Measurements from ENCODE around the gene UBALD2.
"Not testable (repeated sequence)": the region's sequence is repeated elsewhere in the genome, so short reads cannot be mapped to it uniquely, and the experiment has no call there.

Gene UBALD2

DNA sequence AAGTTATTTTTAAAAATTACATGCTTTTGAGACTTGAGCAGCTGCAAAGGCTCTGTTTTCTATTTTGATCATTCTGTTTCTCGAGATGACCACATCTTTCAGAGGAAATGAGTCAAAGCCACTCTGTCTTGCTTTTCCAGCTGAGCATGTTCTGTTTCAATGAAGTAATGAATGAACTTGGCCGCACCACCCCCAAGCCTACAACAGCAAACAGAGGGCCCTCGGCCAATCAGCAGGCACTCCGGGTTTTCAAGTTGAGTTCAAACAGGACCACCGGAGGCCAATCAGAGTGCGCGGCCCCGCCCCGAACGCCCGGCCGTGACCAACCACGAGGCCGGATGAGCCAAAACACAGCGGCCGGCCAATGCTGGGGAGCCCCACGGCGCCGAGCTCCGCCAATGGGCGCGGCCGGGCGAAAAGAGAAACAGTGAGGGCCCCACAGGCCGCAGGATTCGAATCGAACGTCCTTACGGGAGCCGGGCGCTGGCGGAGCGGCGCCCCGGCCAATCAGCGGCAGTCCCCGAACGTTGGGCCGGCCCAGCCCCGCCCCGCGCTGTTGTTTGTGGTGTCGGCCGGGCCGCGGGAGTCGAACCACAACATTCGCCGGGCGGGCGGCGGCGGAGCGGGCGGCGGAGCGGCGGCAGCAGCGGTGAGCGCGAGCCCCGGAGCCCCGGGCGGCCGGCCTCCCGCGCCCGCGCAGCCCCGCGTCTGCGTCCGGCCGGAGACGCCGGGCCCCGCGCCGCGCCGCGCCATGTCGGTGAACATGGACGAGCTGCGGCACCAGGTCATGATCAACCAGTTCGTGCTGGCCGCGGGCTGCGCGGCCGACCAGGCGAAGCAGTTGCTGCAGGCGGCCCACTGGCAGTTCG lies at the start of gene UBALD2:
Gene UBALD2 (plus strand): TSS at position 594 of the 869 bp plus-strand sequence. CDS start 158 bp downstream, at position 752.
- peak; percentile 92 for FAIRE-seq

DNA sequence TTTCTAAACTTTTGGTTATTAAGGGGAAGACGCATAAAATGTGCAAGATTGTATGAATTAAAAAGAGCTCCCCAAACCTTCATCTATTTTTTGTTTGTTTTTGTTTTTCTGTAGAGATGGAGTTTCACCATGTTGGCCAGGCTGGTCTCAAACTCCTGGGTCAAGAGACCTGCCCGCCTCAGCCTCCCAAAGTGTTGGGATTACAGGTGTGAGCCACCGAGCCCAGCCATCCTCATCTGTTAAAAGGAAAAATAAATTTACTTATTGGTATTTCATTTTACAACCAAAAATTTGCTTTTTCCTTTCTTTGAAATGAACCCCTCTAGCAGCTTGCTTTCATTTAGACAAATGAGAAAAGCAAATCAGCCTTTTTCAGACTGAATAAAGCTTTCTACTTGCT lies 48.1 kb upstream of the UBALD2 start:
- no peak for FAIRE-seq

DNA sequence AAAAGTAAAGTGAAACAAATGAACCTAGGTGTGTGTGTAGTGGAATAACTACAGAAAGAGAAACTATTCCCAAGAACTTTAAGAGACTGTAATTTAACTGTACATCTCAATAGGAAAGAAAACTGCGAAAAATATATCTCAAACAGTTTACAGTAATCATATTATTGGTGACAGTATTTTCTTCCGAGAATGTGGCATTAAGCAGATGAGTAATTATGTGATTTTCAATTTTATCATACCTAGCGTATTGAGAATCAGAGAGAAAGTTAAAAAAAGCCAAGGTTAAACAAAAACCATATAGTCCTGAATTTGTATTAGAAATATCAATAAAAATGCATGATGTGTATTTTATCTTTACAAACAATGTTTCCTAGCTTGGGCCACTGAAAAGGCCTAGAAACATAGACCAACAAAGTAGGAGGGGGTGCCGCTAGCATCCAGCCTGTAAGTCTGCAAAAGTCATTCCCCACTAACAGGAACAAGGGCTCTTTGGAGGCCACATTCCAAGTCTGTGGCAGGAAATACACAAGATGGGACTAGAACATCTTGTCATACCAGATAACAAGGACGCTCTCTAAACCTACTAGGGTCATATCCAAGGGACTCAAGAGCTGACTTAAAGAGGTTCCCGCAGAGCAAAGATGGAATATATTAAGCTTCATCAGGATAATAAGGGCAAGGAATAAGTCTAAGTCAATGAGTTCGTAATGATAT lies 45.3 kb upstream of the UBALD2 start:
- no peak for FAIRE-seq

DNA sequence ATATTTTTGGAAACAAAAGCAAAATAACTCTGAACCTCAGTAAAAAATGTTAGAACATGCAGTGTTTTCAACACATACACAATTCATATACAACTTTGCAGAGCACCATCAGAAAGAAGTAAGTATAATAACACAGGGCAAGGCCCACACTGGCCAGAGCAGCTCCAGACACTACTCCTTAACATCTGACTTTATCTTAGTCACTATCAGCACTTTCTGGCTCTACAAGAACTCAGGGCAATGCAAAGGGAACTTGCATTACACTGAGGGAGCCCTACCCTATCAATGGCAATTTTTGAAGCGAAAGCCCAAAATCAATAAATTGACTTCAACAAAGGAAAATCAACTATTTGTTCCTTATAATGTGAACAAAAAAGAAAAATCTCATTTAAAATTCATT lies 41.3 kb upstream of the UBALD2 start:
- no peak for FAIRE-seq

DNA sequence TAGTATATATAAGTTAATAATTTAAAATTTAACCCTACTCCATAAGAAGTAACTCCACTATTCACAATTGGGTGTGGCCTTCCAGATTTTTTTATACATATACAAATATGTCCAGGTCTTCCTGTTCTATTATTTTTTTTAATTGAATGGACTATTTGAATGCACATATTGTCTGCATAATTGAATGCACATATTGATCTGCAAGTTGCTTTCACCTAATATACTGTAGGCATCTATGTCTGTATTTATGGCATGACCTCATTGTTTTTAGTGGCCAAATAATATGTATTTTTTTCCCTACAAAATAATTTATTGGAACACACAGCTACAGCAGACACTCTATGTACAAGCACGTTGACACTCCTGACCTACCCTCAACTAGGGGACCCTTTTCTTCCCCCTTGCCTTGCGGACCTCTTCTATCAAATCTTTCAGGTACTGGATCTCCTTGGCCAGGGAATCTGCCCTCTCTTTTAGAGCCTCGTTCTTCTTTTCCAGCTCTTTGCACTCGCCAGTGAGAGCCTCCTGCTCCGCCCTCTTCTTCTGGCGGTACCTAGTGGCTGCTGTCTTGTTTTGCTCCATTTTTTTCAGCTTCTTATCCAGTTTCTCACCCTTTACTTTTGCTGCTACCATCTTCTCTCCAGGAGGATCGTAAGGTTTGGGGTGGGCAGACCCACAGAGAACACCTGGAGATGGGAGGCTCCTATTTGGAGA lies 39.6 kb upstream of the UBALD2 start:
- not testable (repeated sequence) for FAIRE-seq

DNA sequence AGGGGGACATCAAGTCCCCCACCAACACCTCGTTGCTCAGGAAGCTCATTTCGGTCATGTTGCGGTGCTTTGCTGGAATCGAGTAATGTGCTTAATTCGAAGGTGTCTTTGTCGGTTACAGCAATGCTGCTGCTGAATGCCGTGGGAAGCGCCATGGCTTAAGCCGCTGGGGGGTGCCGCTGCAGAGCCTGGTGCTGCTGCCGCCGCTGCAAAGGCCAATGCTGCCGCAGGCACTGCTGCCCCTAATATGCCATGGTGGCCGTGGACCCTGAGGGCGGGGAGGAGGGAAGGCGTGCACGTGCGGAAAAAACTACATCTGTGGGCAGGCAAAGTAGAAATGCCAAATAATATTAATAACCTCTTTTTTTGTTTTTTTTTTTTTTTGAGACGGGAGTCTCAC lies 38.4 kb upstream of the UBALD2 start:
- not testable (repeated sequence) for FAIRE-seq

DNA sequence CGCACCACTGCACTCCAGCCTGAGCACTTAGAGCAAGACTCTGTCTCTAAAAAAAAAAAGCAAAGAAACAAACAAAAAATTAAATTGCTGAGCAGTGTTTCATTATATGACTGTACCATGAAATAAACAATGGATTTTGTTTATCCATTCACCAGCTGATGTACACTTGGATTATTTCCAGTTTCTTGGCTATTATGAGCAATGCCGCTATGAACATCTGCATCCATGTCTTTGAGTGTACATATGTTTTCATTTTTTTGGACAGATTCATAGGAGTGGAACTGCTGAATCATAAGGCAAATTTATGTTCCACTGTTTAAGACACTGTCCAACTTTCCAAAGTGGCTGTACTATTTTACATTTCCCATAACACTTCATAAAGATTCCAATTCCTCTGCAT lies 32.8 kb upstream of the UBALD2 start:
- no peak for FAIRE-seq

DNA sequence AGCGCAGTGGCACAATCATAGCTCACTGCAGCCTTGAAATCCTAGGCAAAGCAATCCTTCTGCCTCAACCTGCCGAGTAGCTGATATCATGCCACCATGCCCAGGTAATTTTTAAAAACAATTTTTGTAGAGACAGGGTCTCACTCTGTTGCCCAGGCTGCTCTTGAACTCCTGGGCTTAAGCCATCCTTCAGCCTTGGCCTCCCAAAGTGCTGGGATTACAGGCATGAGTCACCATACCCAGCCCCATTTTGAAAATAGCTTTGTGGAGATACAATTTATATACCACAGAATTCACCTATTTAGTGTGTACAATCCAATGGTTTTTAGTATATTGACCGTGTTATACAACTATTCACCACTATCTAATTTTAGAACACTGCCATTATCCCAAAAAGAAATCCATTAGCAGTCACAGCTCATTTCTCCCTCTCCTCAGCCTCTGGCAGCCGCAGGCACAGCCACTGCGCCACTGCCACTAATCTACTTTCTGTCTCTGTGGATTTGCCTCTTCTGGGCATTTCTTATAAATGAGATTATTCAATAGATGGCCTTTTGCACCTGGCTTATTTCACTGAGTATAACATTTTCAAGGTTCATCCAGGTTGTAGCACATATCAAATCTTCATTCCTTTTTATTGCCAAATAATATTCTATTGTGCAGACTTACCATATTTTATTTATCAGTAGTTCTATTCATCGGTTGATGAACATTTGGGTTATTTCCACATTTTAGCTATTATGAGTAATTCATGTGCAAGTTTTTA lies 31.4 kb upstream of the UBALD2 start:
- no peak for FAIRE-seq

DNA sequence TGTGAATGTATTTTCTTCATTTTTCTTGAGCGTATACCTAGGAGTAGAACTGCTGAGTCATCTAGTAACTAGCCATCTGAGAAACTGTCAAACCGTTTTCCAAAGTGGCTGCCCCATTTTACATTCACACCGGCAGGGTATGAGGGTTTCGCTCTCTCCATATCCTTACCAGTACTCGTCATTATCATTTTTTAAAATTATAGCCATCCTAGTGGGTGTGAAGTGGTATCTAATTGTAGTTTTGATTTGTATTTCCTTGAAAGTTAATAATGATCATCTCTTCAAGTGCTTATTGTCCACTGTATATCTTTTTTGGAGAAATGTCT lies 30.8 kb upstream of the UBALD2 start:
- FAIRE-seq, result no peak

DNA sequence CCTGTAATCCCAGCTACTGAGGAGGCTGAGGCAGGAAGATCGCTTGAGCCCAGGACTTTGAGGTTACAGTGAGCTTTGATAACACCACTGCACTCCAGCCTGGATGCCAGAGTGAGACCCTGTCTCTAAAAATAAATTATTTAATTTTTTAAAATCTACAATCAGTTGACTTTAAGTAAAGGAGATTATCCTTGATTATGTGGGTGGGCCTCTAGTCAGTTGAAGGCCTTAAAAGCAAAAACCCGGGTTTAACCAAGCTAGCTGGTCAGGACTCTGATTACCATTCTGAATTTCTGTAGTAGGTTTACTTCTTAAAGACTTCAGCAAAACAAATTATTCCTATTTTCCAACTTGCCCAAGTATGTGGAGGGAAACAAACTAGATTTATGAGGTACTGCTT lies 29.3 kb upstream of the UBALD2 start:
- no peak for FAIRE-seq

DNA sequence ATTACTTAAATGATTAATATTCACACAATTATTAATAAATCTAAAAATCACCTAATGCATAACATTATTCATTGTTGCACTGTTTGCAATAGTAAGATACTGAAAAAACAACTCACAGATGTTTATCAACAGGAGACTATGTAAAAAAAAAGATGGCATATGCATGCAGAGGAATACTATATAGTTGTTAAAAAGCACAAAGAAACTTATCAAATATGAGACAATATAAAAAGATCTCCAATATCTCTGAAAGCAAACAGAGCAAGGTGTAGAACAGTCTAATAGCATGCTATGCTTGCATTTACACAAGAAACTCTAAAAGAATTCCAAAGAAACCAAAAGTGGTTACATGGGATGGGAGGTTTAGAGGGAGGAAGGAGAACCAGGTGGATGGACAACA lies 28.5 kb upstream of the UBALD2 start:
- no peak for FAIRE-seq

DNA sequence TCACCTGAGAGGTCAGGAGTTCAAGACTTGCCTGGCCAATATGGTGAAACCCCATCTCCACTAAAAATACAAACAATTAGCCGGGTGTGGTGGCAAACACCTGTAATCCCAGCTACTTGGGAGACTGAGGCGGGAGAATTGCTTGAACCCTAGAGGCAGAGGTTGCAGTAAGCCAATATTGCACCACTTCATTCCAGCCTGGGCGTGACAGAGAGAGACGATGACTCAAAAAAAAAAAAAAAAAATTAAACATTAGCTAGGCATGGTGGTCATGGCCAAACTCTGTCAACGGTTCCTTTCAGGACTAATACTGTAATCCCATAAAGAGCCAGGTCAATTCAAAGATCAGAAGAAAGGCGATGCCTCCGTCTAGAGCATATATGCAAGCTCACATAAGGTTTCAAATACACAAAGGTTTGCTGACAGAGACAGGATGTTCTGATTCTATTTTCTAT lies 27.3 kb upstream of the UBALD2 start:
- no peak for FAIRE-seq

DNA sequence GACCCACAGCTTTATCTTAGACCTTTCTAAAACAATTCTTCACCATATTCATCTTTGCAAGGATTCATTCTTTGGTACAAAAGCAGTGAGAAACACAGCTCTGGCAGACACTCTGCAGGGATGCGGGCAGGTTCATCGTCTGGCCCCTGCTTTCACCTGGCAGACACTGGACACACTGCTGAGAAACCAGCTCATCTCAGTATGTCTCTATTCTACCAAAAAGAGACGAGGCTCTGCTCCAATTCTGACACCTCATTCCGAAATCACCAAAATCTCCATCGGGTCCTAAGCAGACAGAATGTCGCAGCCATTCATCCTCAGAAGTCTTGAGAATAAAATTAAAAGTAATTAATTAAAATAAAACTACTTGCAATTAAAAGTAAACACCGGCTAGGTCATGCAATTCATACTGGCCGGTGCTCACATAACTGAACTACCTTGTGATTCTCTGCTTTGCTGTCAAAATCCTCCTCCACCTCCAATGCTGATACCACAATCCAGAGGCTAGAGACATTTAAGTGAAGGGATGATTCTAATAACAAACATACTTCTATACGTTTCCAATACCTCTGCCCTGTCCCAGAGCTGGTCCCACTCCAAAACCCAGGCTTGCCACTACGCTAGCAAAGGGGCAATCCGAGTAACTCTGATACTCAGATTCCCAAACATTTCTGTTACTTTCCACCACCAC lies 26.2 kb upstream of the UBALD2 start:
- no peak for FAIRE-seq

DNA sequence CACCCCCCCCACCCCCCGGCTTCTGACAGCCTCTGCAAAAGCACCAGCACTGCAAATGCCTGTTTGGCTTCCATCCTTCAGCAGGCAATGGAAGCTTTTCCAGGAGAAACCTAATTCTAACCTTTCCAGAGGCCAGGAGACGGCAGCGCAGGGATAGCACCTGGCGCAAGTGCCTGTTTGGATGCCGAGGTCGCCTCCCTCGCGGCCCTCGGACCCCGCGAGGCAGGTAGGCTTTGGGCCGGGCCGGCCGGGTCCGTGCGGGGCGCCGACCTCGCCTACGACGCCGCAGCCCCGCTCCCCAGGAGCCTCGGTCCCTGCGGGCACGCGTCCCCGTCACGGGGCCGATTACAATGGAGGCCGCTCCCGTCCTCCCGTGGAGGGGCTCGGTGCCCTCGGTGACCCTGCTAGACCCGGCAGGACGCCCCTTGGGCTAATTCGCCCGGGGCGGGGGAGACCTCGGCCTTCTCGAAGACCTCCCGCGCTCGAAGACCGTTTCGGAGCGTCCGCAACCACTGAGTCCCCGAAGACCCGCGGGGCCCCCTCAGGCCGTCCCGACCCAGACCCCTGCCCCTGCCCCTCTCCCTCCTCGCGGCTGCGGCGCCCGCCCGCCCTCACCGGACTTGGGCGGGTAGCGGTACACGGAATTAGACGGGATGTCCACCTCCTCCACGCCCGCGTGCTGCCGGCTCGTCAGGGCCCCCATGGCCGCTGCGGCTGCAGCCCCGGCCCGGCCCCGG lies 25.4 kb upstream of the UBALD2 start:
- no peak for FAIRE-seq

DNA sequence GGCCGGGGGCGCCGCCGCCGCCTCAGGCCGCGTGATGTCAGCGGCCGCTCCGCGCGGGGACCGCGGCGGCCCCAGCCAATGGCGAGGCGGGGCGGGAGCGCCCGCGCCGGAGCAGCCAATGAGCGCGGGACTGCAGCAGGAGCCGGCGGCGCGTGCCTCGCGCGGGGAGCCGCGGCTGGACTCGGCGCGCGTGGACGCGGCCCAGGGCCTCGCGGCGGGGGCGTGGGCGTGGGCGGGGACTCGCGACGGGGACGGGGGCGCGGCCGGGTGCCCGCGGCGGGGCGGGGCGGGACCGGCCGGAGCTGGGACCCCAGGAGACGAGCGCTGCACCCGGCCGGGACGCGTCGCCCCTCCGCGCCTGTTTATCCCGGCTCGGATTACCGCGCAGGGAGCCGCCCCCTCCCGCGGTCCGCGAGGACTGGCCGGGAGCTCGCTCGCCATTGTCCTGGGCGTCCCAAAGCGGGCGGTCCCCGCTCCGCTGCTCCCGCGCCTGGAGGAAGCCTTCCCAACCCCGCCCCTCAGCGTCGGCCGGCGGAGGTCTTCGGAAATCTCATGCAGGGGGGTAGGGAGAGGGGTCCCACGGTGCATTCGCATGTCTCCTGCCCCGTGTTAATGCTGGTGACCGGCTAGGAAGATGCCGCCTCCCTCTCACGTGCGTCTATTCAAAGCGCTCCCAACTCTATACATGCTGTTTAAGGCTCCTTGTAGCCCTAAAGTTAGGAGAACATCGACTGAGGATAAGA lies 24.5 kb upstream of the UBALD2 start, which contains the start of gene RNF157:
Gene RNF157 (minus strand): TSS at position 33 of the 743 bp plus-strand sequence. CDS start 253 bp downstream, outside the sequence.
- no peak for FAIRE-seq

DNA sequence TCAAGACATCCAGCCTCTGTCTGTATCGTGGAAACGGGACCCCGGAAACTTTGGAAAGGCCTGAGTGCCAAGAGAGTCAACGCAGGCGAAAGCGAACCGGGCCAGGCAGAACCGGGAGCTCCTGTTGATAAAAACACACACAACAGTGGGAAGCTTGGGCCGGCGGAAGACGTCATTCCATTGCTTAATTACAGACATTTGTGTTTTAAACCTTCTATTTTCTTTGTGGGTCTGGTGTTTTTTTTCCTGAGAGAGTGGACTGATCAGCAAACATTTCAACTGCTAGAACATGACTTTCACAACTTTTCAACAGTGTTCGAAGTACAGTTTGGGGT lies 24.0 kb upstream of the UBALD2 start:
- FAIRE-seq, result no peak

DNA sequence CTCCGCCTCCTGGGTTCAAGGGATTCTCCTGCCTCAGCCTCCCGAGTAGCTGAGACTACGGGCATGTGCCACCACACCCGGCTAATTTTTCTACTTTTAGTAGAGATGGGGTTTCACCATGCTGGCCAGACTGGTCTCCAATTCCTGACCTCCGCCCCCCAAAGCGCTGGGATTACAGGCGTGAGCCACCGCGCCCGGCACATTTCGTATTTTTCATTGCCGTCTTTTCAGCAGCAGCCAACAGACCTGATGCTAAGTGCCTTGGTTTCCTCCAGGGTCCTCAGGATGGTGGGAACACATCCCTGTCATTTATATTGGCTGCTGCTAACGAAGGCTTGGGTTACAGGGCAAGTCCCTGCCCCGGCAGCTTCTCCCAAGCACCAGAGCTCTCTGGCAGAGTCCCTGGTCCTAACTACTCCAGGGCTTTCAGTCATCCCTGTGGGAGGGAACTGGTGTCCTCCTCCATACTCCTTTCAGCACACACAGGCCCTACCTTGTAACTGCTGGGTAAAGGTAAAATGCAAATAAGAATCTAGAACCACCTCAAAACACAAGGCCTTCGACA lies 23.4 kb upstream of the UBALD2 start:
- no peak for FAIRE-seq

DNA sequence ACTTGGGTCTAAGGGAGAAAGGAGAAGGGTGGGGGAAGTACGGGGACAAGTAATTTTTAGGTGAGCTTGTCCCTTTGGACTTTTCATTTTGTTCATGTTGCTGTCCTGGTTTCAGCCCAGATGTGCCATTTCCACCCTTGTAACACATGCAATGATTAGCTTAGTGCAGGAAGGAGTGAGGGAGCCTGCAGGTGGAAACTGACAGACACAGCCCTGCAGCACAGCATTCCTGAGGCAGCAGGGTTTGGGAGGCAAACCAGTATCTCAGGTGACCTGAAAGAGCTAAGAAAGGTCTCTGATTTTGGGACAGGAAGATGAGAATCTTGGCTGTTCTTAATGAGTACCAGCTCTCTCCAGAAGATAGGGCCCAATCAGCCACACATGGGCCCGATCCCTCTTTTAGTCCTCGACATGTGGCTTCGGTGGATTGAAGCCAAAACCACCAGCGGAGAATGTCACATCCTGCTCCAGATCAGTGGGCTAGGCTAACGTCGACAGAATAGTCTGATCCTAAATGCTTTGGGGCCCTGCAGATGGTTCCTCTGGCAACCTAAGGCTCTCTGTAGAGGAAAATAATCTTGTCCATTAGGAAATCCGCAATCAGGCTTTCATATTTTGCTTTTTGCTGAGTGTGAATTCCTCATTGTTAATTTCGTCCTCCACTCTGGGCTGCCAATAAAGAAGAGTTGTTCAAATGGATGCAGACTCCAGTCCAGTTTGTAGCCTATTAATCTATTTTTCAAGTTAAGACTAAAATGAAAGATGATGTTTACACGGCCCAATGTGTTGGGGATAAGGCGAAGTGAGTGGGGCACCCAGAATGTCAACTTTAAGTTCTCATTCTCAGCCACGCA lies 21.1 kb upstream of the UBALD2 start:
- no peak for FAIRE-seq

DNA sequence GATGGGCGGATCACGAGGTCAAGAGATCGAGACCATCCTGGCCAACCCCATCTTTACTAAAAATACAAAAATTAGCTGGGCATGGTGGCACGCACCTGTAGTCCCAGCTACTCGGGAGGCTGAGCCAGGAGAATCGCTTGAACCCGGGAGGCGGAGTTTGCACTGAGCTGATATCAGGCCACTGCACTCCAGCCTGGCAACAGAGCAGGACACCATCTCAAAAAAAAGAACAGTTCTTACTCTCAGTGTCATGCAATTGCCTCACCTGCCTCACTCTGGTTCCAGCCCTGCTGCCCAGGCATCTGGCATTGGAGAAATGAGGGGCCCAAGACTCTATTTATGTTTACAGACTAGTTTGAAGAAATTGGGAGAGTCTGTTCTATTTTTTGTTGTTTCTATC lies 20.4 kb upstream of the UBALD2 start:
- not testable (repeated sequence) for FAIRE-seq

Data from endometrium (tissue), 2 donors.